HL-60 (cell line): Measurements from ENCODE around the gene NMNAT2.
"Not testable (repeated sequence)": the region's sequence is repeated elsewhere in the genome, so short reads cannot be mapped to it uniquely, and the experiment has no call there.

Experiments
- DNase-seq, 2 experiments: peaks; one replicate each; pipeline ENCODE4 v3.0.0-alpha.2; 2010 to 2020; ENCODE audit warnings: low read depth in 1 of 2, low spot score in 1 of 2
- H3K27ac ChIP-seq: fragments of 250-450 bp; sonication (Bioruptor Pico); replicated peaks from 2 replicates; pipeline ENCODE4 v1.5.1; 2020; ENCODE audit warnings: mild to moderate bottlenecking, moderate library complexity
- H3K27me3 ChIP-seq: fragments of 250-450 bp; sonication (Bioruptor Pico); 2 replicates; pipeline ENCODE4 v1.5.1; 2021; ENCODE audit warnings: mild to moderate bottlenecking, moderate library complexity; ENCODE audit not compliant: insufficient read depth, poor library complexity, severe bottlenecking
- H3K4me3 ChIP-seq: replicated peaks from 2 replicates; pipeline ENCODE4 v1.5.1; 2011; ENCODE audit warnings: mild to moderate bottlenecking, control low read depth, low read length; ENCODE audit not compliant: insufficient read depth
- CTCF ChIP-seq: IDR thresholded peaks from one replicate; pipeline ENCODE4 v1.5.1; 2011; ENCODE audit warnings: low read length, control low read depth, inconsistent platforms; ENCODE audit not compliant: insufficient read depth
- GABPA ChIP-seq: IDR thresholded peaks from 2 replicates; pipeline ENCODE4 v1.6.1; 2012; ENCODE audit warnings: low read depth
- POLR2AphosphoS5 ChIP-seq: IDR thresholded peaks from 2 replicates; pipeline ENCODE4 v1.6.1; 2012; ENCODE audit warnings: low read depth
- REST ChIP-seq: IDR thresholded peaks from 2 replicates; pipeline ENCODE4 v1.6.1; 2012; ENCODE audit warnings: low read depth; ENCODE audit not compliant: insufficient replicate concordance
- SPI1 ChIP-seq: IDR thresholded peaks from 2 replicates; pipeline ENCODE4 v1.6.1; 2012; ENCODE audit warnings: low read depth, mild to moderate bottlenecking, borderline replicate concordance

Gene NMNAT2

GRCh38 chr1:183243161-183244050, 174.8 kb downstream of the NMNAT2 start:
- H3K4me3 ChIP-seq, result no peak overlapping the region
- DNase-seq, result peak; percentile 61 to 76
- TF ChIP-seq SPI1 (peak; percentile 51; the same call in 1 of the 2 replicates), GABPA (no peak)
- peak overlapping the region; percentile 69 for H3K27ac ChIP-seq
- H3K27me3 ChIP-seq, result no peaks in the 10 kb centered on the region

GRCh38 chr1:183242556-183242955, 175.6 kb downstream of the NMNAT2 start:
- Histone ChIP-seq H3K4me3 (no peak overlapping the region), H3K27me3 (no peaks in the 10 kb centered on the region), H3K27ac (peak overlapping the region; percentile 69)
- no peak for TF ChIP-seq CTCF
- no peak for TF ChIP-seq POLR2AphosphoS5
- no peak for TF ChIP-seq GABPA
- TF ChIP-seq REST, result no peak
- no peak for TF ChIP-seq SPI1
- no peak for DNase-seq

- TF ChIP-seq REST (no peak), CTCF (no peak), SPI1 (no peak)
- no peak overlapping the region for H3K4me3 ChIP-seq
Observed at GRCh38 chr1:183241471-183241870, 176.7 kb downstream of the NMNAT2 start.

GRCh38 chr1:183240853-183241252, 177.3 kb downstream of the NMNAT2 start:
- H3K4me3 ChIP-seq, H3K27me3 ChIP-seq, H3K27ac ChIP-seq, DNase-seq: not testable (repeated sequence)

More at GRCh38 chr1:183241471-183241870, 176.7 kb downstream of the NMNAT2 start:
- no peak for DNase-seq
- Histone ChIP-seq H3K27ac (no peak overlapping the region), H3K27me3 (no peaks in the 10 kb centered on the region)

GRCh38 chr1:183240526-183240825, 177.7 kb downstream of the NMNAT2 start:
- TF ChIP-seq POLR2AphosphoS5 (no peak), SPI1 (no peak), GABPA (no peak), REST (no peak), CTCF (no peak)

More at GRCh38 chr1:183240526-183240825, 177.7 kb downstream of the NMNAT2 start:
- no peak for DNase-seq
- Histone ChIP-seq H3K4me3 (no peak overlapping the region), H3K27me3 (no peaks in the 10 kb centered on the region), H3K27ac (no peak overlapping the region)
